T-helper 1 cell treated with Interleukin-12 subunit alpha and Interleukin-12 subunit beta and Interleukin-4 antibody, amounts not matched to agents 30 μg/mL and 1 μg/mL, for 36 hours (primary cell): ENCODE measurements around the gene USP32.

Experiments used
- H3K27ac Mint-ChIP-seq: one replicate; pipeline ENCODE4 v1.8.0; 2021; ENCODE audit warnings: mild to moderate bottlenecking, mixed read lengths
- H3K27me3 Mint-ChIP-seq: one replicate; pipeline ENCODE4 v1.8.0; 2021; ENCODE audit warnings: low read depth, mixed read lengths
- H3K36me3 Mint-ChIP-seq: one replicate; pipeline ENCODE4 v1.8.0; 2021; ENCODE audit warnings: low read depth, mixed read lengths
- H3K4me1 Mint-ChIP-seq: one replicate; pipeline ENCODE4 v1.8.0; 2021; ENCODE audit warnings: low read depth, mixed read lengths
- H3K4me3 Mint-ChIP-seq: one replicate; pipeline ENCODE4 v1.8.0; 2021; ENCODE audit warnings: mild to moderate bottlenecking, moderate library complexity, mixed read lengths
- H3K9me3 Mint-ChIP-seq: one replicate; pipeline ENCODE4 v1.8.0; 2021; ENCODE audit warnings: mixed read lengths

The USP32 gene

DNA sequence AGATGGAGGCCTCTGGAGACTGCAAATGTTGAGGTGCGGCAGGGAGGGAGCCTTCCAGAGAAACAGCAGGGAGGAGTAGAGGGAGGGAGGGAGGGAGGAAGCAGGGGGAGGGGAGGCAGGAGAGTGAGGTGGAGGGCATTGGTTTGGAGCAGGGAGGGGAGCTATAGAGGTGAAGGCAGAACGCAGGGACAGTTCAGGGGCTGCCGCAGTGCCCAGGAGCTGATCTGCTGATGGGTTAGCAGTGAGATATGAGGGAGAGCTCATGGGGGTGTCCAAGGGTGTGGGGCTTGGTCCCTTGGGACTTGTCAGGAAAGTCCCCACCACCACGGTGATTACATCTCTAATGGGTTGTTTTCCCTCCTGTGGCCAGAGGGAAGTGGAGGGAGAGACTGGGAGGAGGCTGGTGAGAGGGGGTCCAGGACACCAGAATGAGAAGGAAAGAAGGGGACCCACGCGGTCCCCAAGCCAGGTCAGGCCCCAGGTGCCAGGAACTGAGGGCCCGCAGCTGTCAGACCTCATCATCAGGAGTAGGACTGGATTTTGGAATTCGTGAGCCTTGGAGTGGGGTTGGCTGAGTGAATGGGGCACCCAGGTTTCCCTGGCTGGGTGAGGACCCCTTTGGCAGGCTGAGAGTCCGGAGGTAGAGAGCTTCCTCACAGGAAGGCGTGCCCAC is 231.0 kb downstream of the USP32 start:
- Mint-ChIP-seq H3K27me3 (peaks cover 9% of the 10 kb centered on the region), H3K4me1 (peaks cover 20% of the 10 kb centered on the region), H3K9me3 (no peaks in the 10 kb centered on the region), H3K4me3 (no peak overlapping the region), H3K27ac (peak overlapping the region; percentile 20), H3K36me3 (no peaks in the 10 kb centered on the region)

DNA sequence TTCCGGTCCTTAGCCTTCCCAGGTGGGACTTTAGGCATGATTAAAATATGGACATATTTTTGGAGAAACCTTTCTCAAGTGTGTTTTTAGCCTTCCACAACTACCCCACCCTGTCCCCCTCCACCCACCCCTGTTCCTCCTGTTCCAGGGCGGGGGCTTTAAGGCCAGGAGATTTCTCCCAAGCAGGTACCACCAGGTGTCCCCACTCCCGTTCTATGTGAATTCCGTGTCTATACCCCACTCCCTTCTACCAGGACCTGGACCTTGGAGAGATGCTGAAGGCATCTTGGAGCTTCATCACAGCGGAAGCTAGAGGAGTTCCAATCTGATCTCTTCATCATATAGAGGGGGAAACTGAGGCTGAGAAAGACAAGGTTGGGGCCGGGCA is 232.5 kb downstream of the USP32 start:
- H3K4me3 Mint-ChIP-seq, result no peak overlapping the region
- no peaks in the 10 kb centered on the region for H3K36me3 Mint-ChIP-seq
- peaks cover 11% of the 10 kb centered on the region for H3K4me1 Mint-ChIP-seq
- H3K27ac Mint-ChIP-seq, result no peak overlapping the region
- H3K27me3 Mint-ChIP-seq, result peaks cover 16% of the 10 kb centered on the region
- H3K9me3 Mint-ChIP-seq, result no peaks in the 10 kb centered on the region

DNA sequence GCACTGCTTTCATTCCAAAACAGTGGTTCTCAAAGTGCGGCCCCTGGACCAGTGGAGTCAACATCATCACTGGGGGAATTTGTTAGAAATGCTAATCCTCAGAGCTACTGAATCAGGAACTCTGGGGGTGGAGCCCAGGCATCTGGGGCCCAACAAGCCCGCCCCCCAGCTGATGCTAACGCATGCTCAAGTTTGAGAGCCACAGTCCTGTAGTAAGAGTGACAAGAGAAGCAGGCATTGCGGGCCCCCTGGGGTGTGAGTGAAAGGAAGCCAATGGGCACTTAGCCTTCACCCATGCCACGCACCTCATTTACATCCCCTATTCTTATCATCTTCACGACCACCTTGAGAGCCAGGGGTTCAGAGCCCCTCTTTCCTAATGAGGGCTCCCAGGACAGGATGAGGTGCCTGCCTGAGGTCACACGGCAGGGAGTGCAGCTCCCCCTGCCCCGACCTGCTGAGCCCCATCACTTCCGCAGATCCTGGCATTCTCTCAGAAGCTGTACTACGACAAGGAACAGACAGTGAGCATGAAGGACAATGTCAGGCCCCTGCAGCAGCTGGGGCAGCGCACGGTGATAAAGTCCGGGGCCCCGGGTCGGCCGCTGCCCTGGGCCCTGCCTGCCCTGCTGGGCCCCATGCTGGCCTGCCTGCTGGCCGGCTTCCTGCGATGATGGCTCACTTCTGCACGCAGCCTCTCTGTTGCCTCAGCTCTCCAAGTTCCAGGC is 233.0 kb downstream of the USP32 start:
- H3K9me3 Mint-ChIP-seq, result no peaks in the 10 kb centered on the region
- H3K4me3 Mint-ChIP-seq, result no peak overlapping the region
- H3K27me3 Mint-ChIP-seq, result peaks cover 18% of the 10 kb centered on the region
- H3K27ac Mint-ChIP-seq, result no peak overlapping the region
- H3K36me3 Mint-ChIP-seq, result no peaks in the 10 kb centered on the region
- H3K4me1 Mint-ChIP-seq, result peaks cover 8% of the 10 kb centered on the region

- Mint-ChIP-seq H3K27ac (no peak overlapping the region), H3K36me3 (no peaks in the 10 kb centered on the region), H3K4me3 (no peak overlapping the region), H3K4me1 (peaks cover 8% of the 10 kb centered on the region), H3K9me3 (no peaks in the 10 kb centered on the region), H3K27me3 (peaks cover 26% of the 10 kb centered on the region)
Observed at GRCh38 chr17:60157487-60158040, 234.4 kb downstream of the USP32 start.

- Mint-ChIP-seq H3K27ac (no peak overlapping the region), H3K4me1 (peaks cover 4% of the 10 kb centered on the region), H3K36me3 (no peaks in the 10 kb centered on the region), H3K4me3 (no peak overlapping the region), H3K27me3 (peaks cover 34% of the 10 kb centered on the region), H3K9me3 (no peaks in the 10 kb centered on the region)
Observed at GRCh38 chr17:60156746-60157145, 235.2 kb downstream of the USP32 start.

DNA sequence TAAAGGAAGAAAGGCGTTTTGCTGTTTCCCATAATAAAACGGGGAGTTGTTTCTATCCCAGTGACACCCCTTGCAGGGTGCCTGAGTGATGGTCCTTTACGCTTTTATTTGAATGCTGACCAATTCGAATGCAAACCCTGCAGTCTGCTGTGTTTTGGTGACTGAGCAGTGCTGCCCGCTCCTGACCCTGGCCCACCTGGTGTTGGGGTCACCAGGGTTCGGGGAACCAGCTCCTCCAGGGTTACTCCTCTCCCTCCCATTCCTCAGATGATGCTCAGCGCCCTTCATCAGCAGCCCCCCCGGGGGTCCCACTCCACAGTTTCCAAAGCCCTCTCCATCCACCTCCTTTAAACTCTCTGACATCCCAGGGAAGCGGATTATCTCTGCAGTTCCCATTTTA is 236.1 kb downstream of the USP32 start:
- H3K9me3 Mint-ChIP-seq, result no peaks in the 10 kb centered on the region
- H3K36me3 Mint-ChIP-seq, result no peaks in the 10 kb centered on the region
- peaks cover 10% of the 10 kb centered on the region for H3K4me1 Mint-ChIP-seq
- peaks cover 39% of the 10 kb centered on the region for H3K27me3 Mint-ChIP-seq
- no peak overlapping the region for H3K27ac Mint-ChIP-seq
- H3K4me3 Mint-ChIP-seq, result no peak overlapping the region

GRCh38 chr17:60155427-60155814 is 236.5 kb downstream of the USP32 start:
- Mint-ChIP-seq H3K4me3 (no peak overlapping the region), H3K27me3 (peaks cover 41% of the 10 kb centered on the region), H3K36me3 (no peaks in the 10 kb centered on the region), H3K9me3 (no peaks in the 10 kb centered on the region), H3K27ac (no peak overlapping the region), H3K4me1 (peaks cover 11% of the 10 kb centered on the region)

- Mint-ChIP-seq H3K27me3 (peaks cover 41% of the 10 kb centered on the region), H3K9me3 (no peaks in the 10 kb centered on the region), H3K4me1 (peaks cover 10% of the 10 kb centered on the region), H3K27ac (no peak overlapping the region), H3K36me3 (no peaks in the 10 kb centered on the region), H3K4me3 (no peak overlapping the region)
Observed at GRCh38 chr17:60154616-60155426, 237.1 kb downstream of the USP32 start.

DNA sequence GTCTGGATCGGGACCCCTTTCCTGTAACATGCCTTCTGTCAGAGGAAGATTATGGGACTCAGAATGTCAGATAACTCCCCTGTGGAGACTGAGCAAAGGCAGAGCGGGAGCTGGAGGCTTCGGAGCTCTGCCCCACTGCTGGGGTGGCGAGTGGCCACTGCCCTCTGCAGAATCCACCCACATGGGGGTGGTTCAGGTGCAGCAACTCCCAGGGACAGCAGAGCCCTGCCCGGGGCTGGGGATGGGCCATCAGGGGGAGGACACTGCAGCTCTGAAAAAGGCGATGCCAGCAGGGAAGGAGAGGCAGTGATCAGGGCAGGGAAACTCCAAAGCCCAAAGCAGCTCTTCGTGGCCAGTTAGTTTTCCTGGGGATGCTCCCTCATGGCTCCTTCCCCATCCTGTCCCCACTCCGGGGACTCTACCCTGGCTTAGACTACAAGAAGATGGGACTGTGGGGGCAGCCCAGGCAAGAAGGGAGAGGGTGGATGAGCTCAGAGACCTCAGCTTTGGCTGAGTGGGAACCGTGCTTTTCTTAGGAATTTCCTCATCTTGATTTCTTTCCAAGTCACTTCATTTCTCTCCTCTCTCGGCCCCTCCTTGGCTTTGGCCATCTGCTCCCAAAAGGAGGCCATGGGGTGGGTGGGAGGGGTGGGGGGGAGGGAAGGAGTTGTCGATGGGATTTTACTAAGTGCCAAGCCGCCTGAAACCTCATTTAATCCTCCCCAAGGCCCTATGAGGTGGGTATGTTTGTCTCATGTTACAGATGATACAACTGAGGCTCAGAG is 238.1 kb downstream of the USP32 start:
- Mint-ChIP-seq H3K27me3 (peaks cover 50% of the 10 kb centered on the region), H3K9me3 (no peaks in the 10 kb centered on the region), H3K4me1 (peaks cover 10% of the 10 kb centered on the region), H3K36me3 (no peaks in the 10 kb centered on the region), H3K4me3 (no peak overlapping the region), H3K27ac (no peak overlapping the region)

DNA sequence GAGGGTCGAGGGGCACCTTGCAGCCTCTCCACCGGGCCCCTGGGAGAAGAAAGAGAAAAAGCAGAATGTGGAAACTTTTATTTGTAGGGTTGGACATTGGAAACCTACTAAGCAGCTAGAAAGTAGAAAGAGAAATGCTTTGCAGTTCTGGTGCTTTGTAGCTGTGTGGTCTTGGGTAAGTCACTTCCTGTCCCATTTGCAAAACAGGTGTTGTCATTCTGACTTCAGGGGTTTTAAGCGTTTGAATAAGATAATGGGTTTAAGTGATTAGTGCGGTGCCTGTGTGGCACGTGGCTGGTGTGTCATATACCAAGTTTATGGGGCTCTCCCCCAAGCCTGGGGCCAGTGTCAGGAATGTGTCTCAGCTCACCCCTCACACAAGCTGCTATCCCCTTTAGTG is 240.6 kb downstream of the USP32 start:
- peak overlapping the region; percentile 35 for H3K4me3 Mint-ChIP-seq
- peaks cover 70% of the 10 kb centered on the region for H3K27me3 Mint-ChIP-seq
- H3K27ac Mint-ChIP-seq, result no peak overlapping the region
- H3K9me3 Mint-ChIP-seq, result no peaks in the 10 kb centered on the region
- peaks cover 10% of the 10 kb centered on the region for H3K4me1 Mint-ChIP-seq
- H3K36me3 Mint-ChIP-seq, result no peaks in the 10 kb centered on the region

DNA sequence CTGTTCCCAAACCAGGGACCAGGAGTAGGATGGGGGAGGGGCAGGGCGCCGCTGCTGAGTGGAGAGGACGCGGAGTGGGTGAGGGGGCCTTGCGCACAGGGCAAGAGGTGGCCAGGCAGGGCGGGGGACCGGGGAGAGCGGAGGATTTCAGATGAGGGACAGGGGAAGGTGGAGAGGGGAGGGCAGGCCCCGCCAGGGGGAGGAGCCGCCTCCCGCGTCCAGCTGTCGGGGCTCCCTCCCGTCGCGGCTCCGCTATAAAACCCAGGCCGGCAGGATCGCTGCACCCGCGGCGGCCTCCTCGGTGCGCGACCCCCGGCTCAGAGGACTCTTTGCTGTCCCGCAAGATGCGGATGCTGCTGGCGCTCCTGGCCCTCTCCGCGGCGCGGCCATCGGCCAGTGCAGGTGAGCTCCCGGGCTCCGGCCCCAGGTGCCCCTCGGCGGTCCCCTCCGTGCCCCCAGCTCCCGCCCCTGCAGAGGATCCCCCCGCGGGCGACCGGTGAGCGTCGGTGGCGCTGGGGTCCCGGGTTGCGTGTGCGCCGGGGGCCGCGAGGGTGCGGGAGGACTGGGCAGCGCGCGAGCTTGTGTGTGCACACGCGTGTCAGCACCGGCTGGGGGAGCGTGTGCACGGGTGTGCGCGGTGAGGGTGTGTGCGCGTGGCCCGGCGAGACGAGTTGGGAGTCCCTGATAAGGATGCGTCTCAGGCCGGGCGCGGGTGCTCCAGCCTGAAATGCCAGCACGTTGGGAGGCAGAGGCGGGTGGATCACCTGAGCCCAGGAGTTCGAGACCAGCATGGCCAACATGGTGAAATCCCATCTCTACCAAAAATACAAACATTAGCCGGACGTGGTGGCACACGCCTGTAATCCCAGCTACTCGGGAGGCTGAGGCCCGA is 242.0 kb downstream of the USP32 start, which contains the start of gene CA4:
CA4 (plus strand) TSS at position 283 of the 892 bp plus-strand sequence; CDS start at position 345, 62 bp downstream.
- Mint-ChIP-seq H3K4me1 (peaks cover 10% of the 10 kb centered on the region), H3K9me3 (no peaks in the 10 kb centered on the region), H3K36me3 (no peaks in the 10 kb centered on the region), H3K27ac (no peak within 1 kb of the TSS), H3K27me3 (peaks cover 78% of the 10 kb centered on the region), H3K4me3 (peak within 1 kb of the TSS; percentile 42)

GRCh38 chr17:60148373-60148772 is 243.6 kb downstream of the USP32 start:
- H3K9me3 Mint-ChIP-seq, result no peaks in the 10 kb centered on the region
- H3K36me3 Mint-ChIP-seq, result no peaks in the 10 kb centered on the region
- no peak overlapping the region for H3K4me3 Mint-ChIP-seq
- H3K27me3 Mint-ChIP-seq, result peaks cover 87% of the 10 kb centered on the region
- no peak overlapping the region for H3K27ac Mint-ChIP-seq
- peaks cover 14% of the 10 kb centered on the region for H3K4me1 Mint-ChIP-seq

DNA sequence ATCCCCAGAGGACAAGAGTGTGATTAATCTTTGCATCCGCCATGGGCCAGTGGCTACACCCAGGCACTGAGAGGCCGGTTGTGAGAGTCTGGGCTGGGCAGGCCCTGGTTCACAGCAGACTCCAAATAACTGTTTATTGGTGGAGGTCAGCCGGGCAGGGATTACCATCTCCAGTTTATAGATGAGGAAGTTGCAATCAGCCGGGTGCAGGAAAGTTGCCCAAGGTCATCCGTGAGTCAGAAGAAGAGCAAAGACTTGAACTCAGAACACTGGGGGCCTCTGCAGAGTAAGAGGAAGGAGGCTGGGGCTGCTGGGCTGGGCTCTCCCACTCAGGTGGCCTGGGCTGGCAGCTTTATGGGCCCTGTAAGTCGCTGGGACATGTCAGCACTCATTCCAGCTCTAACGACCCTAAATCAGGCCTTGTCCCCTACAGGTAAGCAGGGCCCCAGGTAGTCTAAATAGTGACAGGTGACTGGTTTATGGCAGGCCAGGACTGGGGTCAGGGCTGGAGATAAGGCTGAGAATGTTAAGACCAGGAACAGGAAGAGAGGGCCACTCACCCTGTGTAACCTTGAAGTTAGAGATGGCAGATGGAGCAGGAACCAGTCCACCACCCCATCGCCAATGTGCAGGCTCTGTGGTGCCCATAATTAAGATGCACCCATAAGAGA is 244.2 kb downstream of the USP32 start:
- no peak overlapping the region for H3K27ac Mint-ChIP-seq
- H3K4me3 Mint-ChIP-seq, result no peak overlapping the region
- H3K36me3 Mint-ChIP-seq, result no peaks in the 10 kb centered on the region
- H3K9me3 Mint-ChIP-seq, result no peaks in the 10 kb centered on the region
- H3K27me3 Mint-ChIP-seq, result peaks cover 90% of the 10 kb centered on the region
- H3K4me1 Mint-ChIP-seq, result peaks cover 21% of the 10 kb centered on the region
